ENCODE results near the gene PSMB11. TPM values are rescaled to one million over a fixed set of nuclear protein-coding genes. Genes with fewer than 3 reads are reported as not detected.

PSMB11 gene
- total and polyA plus RNA-seq, 10 of the 15 experiments (the other 5 are each of a cell fraction or from before 2014, with no cell fraction given), result not detected

- Histone ChIP-seq H3K36me3 (ENCODE audit: control insufficient read depth in 2 of 2, insufficient read depth in 2 of 2, low read length in 1 of 2) (no peaks in the 10 kb centered on the region), H2AFZ (ENCODE audit: control insufficient read depth, low read depth, low read length) (no peak overlapping the region), H3K9ac (ENCODE audit: control insufficient read depth, insufficient read depth, low read length) (no peak overlapping the region), H3K4me1 (ENCODE audit: control insufficient read depth, insufficient read depth, low read length) (peaks cover 9% of the 10 kb centered on the region; the same call in 1 of the 2 replicates), H3K79me2 (ENCODE audit: control insufficient read depth, insufficient read depth, low read length) (peaks cover 2% of the 10 kb centered on the region), H3K27ac (ENCODE audit: control insufficient read depth, insufficient read depth) (no peak overlapping the region), H3K27me3 (replicated peaks in 1 of 2; ENCODE audit: control insufficient read depth in 2 of 2, insufficient read depth in 2 of 2, low read length in 1 of 2) (no peaks in the 10 kb centered on the region), H4K20me1 (ENCODE audit: control insufficient read depth, insufficient read depth) (no peaks in the 10 kb centered on the region), H3K4me2 (ENCODE audit: control insufficient read depth, insufficient read depth) (no peak overlapping the region), H3K9me3 (replicated peaks; ENCODE audit: control insufficient read depth, insufficient read depth, low read length) (no peaks in the 10 kb centered on the region), H3K4me3 (no peak overlapping the region)
- RAD21 ChIA-PET (ENCODE audit: unreplicated experiment), result interaction anchor here (0.6 kb wide), 1 partner anchor 86 kb away, joined by 3 read pairs; no protein-coding TSS in a partner anchor
- intact Hi-C loops (cut with micrococcal nuclease; ENCODE audit: unreplicated experiment) (no loop called here), in situ Hi-C loops (cut with MboI) (no loop called here)
- no peak for FAIRE-seq
- no peak for TF ChIP-seq STAT1 (conservative IDR thresholded peaks at IDR 0.05)
- TF ChIP-seq SKIL (IDR thresholded peaks at IDR 0.05; ENCODE audit: low read depth, poor library complexity, severe bottlenecking), result no peak
- TF ChIP-seq SPI1 (IDR thresholded peaks at IDR 0.05; ENCODE audit: borderline replicate concordance, insufficient read depth, low read depth, low read length), result no peak
- TF ChIP-seq IRF3 (IDR thresholded peaks at IDR 0.05), result no peak
- TF ChIP-seq WRNIP1 (IDR thresholded peaks at IDR 0.05; ENCODE audit: borderline replicate concordance, low read depth, low read length), result no peak
- TF ChIP-seq PML (IDR thresholded peaks at IDR 0.05; ENCODE audit: low read length), result no peak
- TF ChIP-seq SMC3 (IDR thresholded peaks at IDR 0.05; ENCODE audit: borderline replicate concordance, low read length), result no peak
- no peak for TF ChIP-seq JUNB (IDR thresholded peaks at IDR 0.05)
- no peak for TF ChIP-seq SMARCA5 (IDR thresholded peaks at IDR 0.05)
- no peak for TF ChIP-seq NBN (IDR thresholded peaks at IDR 0.05)
- no peak for TF ChIP-seq MAX (IDR thresholded peaks at IDR 0.05; ENCODE audit: low read depth, low read length)
- no peak for TF ChIP-seq HDAC6 (IDR thresholded peaks at IDR 0.05; ENCODE audit: unreplicated experiment)
- no peak for TF ChIP-seq IKZF2 (IDR thresholded peaks at IDR 0.05)
- no peak for TF ChIP-seq EGR1 (IDR thresholded peaks at IDR 0.05; ENCODE audit: borderline replicate concordance in 1 of 2, low read depth in 2 of 2, low read length in 2 of 2)
- TF ChIP-seq BHLHE40 (IDR thresholded peaks at IDR 0.05; ENCODE audit: borderline replicate concordance in 1 of 2, low read depth in 2 of 2, low read length in 1 of 2), result no peak
- no peak for TF ChIP-seq PAX5 (IDR thresholded peaks at IDR 0.05; ENCODE audit: borderline replicate concordance, low read depth, low read length)
- TF ChIP-seq SIX5 (IDR thresholded peaks at IDR 0.05; ENCODE audit: low read depth, low read length, severe bottlenecking), result no peak
- TF ChIP-seq KAT2A (conservative IDR thresholded peaks at IDR 0.05; ENCODE audit: control insufficient read depth, low read depth, low read length), result no peak
- SMC1A ChIA-PET (ENCODE audit: uncharacterized antibody, unreplicated experiment), result interaction anchor here (0.7 kb wide), 1 partner anchor 328 kb away, joined by 3 read pairs; no protein-coding TSS in a partner anchor
- BruUV-seq (replicated peaks), result no TSS peak
- POLR2A ChIA-PET, result interaction anchor here (0.5 to 1.0 kb wide), 3 partner anchors 11 to 52 kb away, joined by 3 read pairs; no protein-coding TSS in a partner anchor
- ATAC-seq, result no peak
- CTCF ChIA-PET, result interaction anchor here (0.7 to 4.3 kb wide), 8 partner anchors 10 to 108 kb away, joined by 3 to 16 read pairs (median 5); no protein-coding TSS in a partner anchor
- DNase-seq (ENCODE audit: low read depth, low spot score), result no peak
- WGBS (ENCODE audit: insufficient coverage, insufficient replicate concordance, low lambda C conversion rate, missing lambda C conversion rate), result 62% methylated on average over 6 of the region's 6 CpGs
Observed at GRCh38 chr14:23013054-23013748, 28.8 kb upstream of the PSMB11 start.
